Endothelial cell of umbilical vein (primary cell): ENCODE data around the gene CLIC3. TPM values are rescaled to one million over a fixed set of nuclear protein-coding genes. Genes with fewer than 3 reads are reported as not detected.

Experiments
- BruUV-seq: library from RNA; stranded (reverse); fragments of 400-500 nt; replicated peaks from 2 replicates; lab custom pipeline; 2021; lab: Mats Ljungman, UMichigan
- CTCF ChIA-PET: fragments of 300-600, 350-600 bp; sonication (Branson Sonifier 250); formaldehyde crosslinking; loops from one replicate; lab custom pipeline; 2021; ENCODE audit warnings: antibody characterized with exemption, inconsistent platforms; lab: Charles Lee
- POLR2A ChIA-PET: fragments of 300-600, 350-600 bp; sonication (Branson Sonifier 250); formaldehyde crosslinking; loops from one replicate; lab custom pipeline; 2021; ENCODE audit warnings: antibody characterized with exemption, inconsistent platforms; lab: Charles Lee
- DNase-seq: peaks from one replicate; pipeline ENCODE4 v3.0.0-alpha.2; 2011; ENCODE audit warnings: low read depth, low spot score
- FAIRE-seq: peaks from 2 replicates; lab custom pipeline; 2011; peaks lifted over from hg19 to GRCh38; lab: Jason Lieb, UNC
- H2AFZ ChIP-seq: 2 replicates; pipeline ENCODE4 v1.6.0; 2012; ENCODE audit warnings: low read depth, low read length, control low read depth, inconsistent platforms
- H3K27ac ChIP-seq: 2 replicates; pipeline ENCODE4 v1.5.1; 2011; ENCODE audit warnings: low read depth, mild to moderate bottlenecking, control low read depth, low read length, moderate library complexity; ENCODE audit not compliant: insufficient read depth
- H3K27me3 ChIP-seq, 2 experiments: 2 replicates each; pipeline versions ENCODE4 v1.6.0 to v1.6.1; 2011; ENCODE audit warnings: low read length in 2 of 2, mixed read lengths in 1 of 2; ENCODE audit not compliant: control insufficient read depth in 2 of 2, insufficient read depth in 2 of 2
- H3K36me3 ChIP-seq, 2 experiments: 2 replicates in 1 of 2; 3 replicates in 1 of 2; pipeline ENCODE4 v1.5.1; 2011; ENCODE audit warnings: low read length in 2 of 2, mild to moderate bottlenecking in 1 of 2, moderate library complexity in 1 of 2; ENCODE audit not compliant: control insufficient read depth in 2 of 2, insufficient read depth in 2 of 2; ENCODE audit errors: extremely low read depth in 1 of 2
- H3K4me1 ChIP-seq: 3 replicates; pipeline ENCODE4 v1.5.1; 2011; ENCODE audit warnings: mild to moderate bottlenecking, low read length; ENCODE audit not compliant: control insufficient read depth, insufficient read depth; ENCODE audit errors: extremely low read depth
- H3K4me2 ChIP-seq: 2 replicates; pipeline ENCODE4 v1.6.1; 2011; ENCODE audit warnings: low read length, control low read depth, mixed read lengths; ENCODE audit not compliant: insufficient read depth
- H3K4me3 ChIP-seq, 3 experiments: fragments of 200-600 bp in 1 of 3; sonication (generic), shearing (Covaris generic) in 1 of 3; replicated peaks in 1 of 3; 2 replicates each; pipeline ENCODE4 v1.5.1; 2011 to 2016; ENCODE audit warnings: control low read depth in 3 of 3, low read length in 3 of 3, mild to moderate bottlenecking in 2 of 3, inconsistent platforms in 1 of 3, low read depth in 1 of 3, moderate library complexity in 1 of 3; ENCODE audit not compliant: insufficient read depth in 1 of 3
- H3K79me2 ChIP-seq: 2 replicates; pipeline ENCODE4 v1.6.0; 2012; ENCODE audit warnings: low read length, inconsistent platforms; ENCODE audit not compliant: control insufficient read depth, insufficient read depth
- H3K9ac ChIP-seq: replicated peaks from 2 replicates; pipeline ENCODE3; 2011; ENCODE audit warnings: low read length, control low read depth; ENCODE audit not compliant: insufficient read depth; ENCODE audit errors: extremely low read depth
- H3K9me1 ChIP-seq: replicated peaks from 3 replicates; pipeline ENCODE4 v1.6.0; 2011; ENCODE audit warnings: mild to moderate bottlenecking, low read length; ENCODE audit not compliant: control insufficient read depth, insufficient read depth; ENCODE audit errors: extremely low read depth
- H3K9me3 ChIP-seq: replicated peaks from 2 replicates; pipeline ENCODE4 v1.5.1; 2012; ENCODE audit warnings: low read length, inconsistent platforms; ENCODE audit not compliant: control insufficient read depth, insufficient read depth
- H4K20me1 ChIP-seq: replicated peaks from 2 replicates; pipeline ENCODE3; 2011; ENCODE audit warnings: mild to moderate bottlenecking, low read length; ENCODE audit not compliant: control insufficient read depth, insufficient read depth; ENCODE audit errors: extremely low read depth
- CTCF ChIP-seq, 2 donors: IDR thresholded peaks; 1 replicate in 1 of 2; 2 replicates in 1 of 2; pipeline ENCODE4 v1.5.1; 2011; ENCODE audit warnings: low read length in 2 of 2, mild to moderate bottlenecking in 2 of 2, moderate library complexity in 2 of 2, control low read depth in 1 of 2, inconsistent platforms in 1 of 2, low read depth in 1 of 2; ENCODE audit not compliant: insufficient read depth in 1 of 2; ENCODE audit errors: extremely low read depth in 1 of 2
- EZH2 ChIP-seq: IDR thresholded peaks from 2 replicates; pipeline ENCODE4 v1.6.1; 2012; ENCODE audit warnings: borderline replicate concordance, low read depth, mild to moderate bottlenecking, moderate library complexity, low read length, inconsistent platforms; ENCODE audit not compliant: severe bottlenecking
- GATA2 ChIP-seq: IDR thresholded peaks from 2 replicates; pipeline ENCODE4 v1.7.0; 2011; ENCODE audit warnings: low read depth, mild to moderate bottlenecking, moderate library complexity, mixed read lengths, low read length; ENCODE audit not compliant: insufficient read length, insufficient read depth
- MAX ChIP-seq: IDR thresholded peaks from 2 replicates; pipeline ENCODE4 v1.6.1; 2011; ENCODE audit not compliant: insufficient read depth, insufficient read length
- POLR2A ChIP-seq: IDR thresholded peaks from 2 replicates; pipeline ENCODE4 v1.6.1; 2012; ENCODE audit warnings: low read depth, mild to moderate bottlenecking, control low read depth, low read length
- POLR2AphosphoS5 ChIP-seq: IDR thresholded peaks from 2 replicates; pipeline ENCODE4 v1.6.1; 2012; ENCODE audit warnings: low read depth, mild to moderate bottlenecking, control low read depth, low read length, moderate library complexity; ENCODE audit not compliant: insufficient read depth
- dilution Hi-C: fragments of 300-500 bp; cut with MboI; formaldehyde crosslinking; loops from one replicate; pipeline ENCODE4 v1.15.0; 2019; ENCODE audit warnings: low sequenced_read_pairs; ENCODE audit not compliant: extremely low pct_ligation_motif_present
- intact Hi-C: fragments of 100-400 bp; cut with micrococcal nuclease; formaldehyde crosslinking; loops from one replicate; pipeline ENCODE4 v1.10.0; 2022
- polyA plus RNA-seq, 4 experiments: library from polyadenylated mRNA; depleted of rRNA in 3 of 4; stranded (reverse) in 3 of 4; unstranded in 1 of 4; fragments of >200 nt; gene quantifications; 2 replicates each; pipeline versions ENCODE4 v1.2.1 to v1.2.3, GENCODE V29; 2011 to 2012; ENCODE audit warnings: missing spikeins in 1 of 4
- total RNA-seq: library from RNA; stranded (reverse); gene quantifications from 2 replicates; pipeline ENCODE4 v1.2.3, GENCODE V29; 2021

The CLIC3 gene
- total and polyA plus RNA-seq, 2 donors (not counting 3 experiments of a cell fraction or from before 2014, with no cell fraction given): 2.3 TPM; not detected in 1

DNA sequence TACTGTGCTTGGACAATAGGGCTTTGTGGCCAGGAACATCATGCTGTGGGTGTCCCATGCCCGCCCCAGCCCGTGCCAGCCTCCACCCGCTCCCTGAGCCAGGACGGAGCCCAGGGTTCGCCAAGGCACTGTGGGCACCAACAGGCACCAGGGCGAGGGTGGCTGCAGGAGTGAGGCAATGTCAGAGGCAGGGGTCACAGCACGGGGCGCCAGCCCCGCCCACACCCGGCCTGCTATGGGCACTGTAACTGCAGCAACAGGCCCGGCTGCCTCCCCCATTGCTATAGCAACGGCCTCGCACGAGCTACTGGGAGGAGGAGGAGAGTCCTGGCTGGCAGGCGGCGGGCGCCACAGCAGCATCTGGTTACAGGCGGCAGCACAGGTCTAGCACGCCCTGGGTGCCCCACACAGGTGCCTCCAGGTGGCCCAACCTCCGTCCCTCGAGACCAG is 29.2 kb upstream of the CLIC3 start:
- Histone ChIP-seq H4K20me1 (no peaks in the 10 kb centered on the region), H3K36me3 (no peaks in the 10 kb centered on the region), H3K4me1 (peaks cover 12% of the 10 kb centered on the region), H3K9me3 (no peaks in the 10 kb centered on the region), H2AFZ (no peak overlapping the region), H3K9ac (no peak overlapping the region), H3K79me2 (no peaks in the 10 kb centered on the region), H3K4me2 (no peak overlapping the region), H3K4me3 (no peak overlapping the region), H3K9me1 (no peaks in the 10 kb centered on the region), H3K27ac (no peak overlapping the region), H3K27me3 (no peaks in the 10 kb centered on the region)
- ChIA-PET CTCF (interaction anchor here (2.3 kb wide), 1 partner anchor 10 kb away, joined by 17 read pairs; no protein-coding TSS in a partner anchor), POLR2A (no interaction called here)
- dilution Hi-C loops: no loop called here
- no peak for FAIRE-seq
- BruUV-seq: no TSS peak
- no peak for DNase-seq
- intact Hi-C loops: no loop called here
- no peak for TF ChIP-seq GATA2
- no peak for TF ChIP-seq MAX
- no peak for TF ChIP-seq POLR2A
- no peak for TF ChIP-seq POLR2AphosphoS5

GRCh38 chr9:137023583-137023991 is 27.2 kb upstream of the CLIC3 start:
- Histone ChIP-seq H3K36me3 (no peaks in the 10 kb centered on the region), H3K27me3 (no peaks in the 10 kb centered on the region), H3K27ac (no peak overlapping the region), H4K20me1 (no peaks in the 10 kb centered on the region), H3K9me1 (no peaks in the 10 kb centered on the region), H3K4me2 (no peak overlapping the region), H2AFZ (no peak overlapping the region), H3K79me2 (no peaks in the 10 kb centered on the region), H3K4me3 (no peak overlapping the region), H3K9me3 (no peaks in the 10 kb centered on the region), H3K9ac (no peak overlapping the region), H3K4me1 (peaks cover 7% of the 10 kb centered on the region)
- no peak for FAIRE-seq
- POLR2A ChIA-PET: no interaction called here
- no TSS peak for BruUV-seq
- dilution Hi-C loops: no loop called here
- DNase-seq: no peak
- TF ChIP-seq MAX (no peak), EZH2 (no peak), CTCF (IDR thresholded peaks at IDR 0.05; ENCODE audit: extremely low read depth in 1 of 2, insufficient read depth in 1 of 2, low read depth in 1 of 2, low read length in 2 of 2) (no peak), POLR2A (no peak)
- CTCF ChIA-PET: interaction anchor here (1.3 kb wide), 1 partner anchor 12 kb away, joined by 3 read pairs; no protein-coding TSS in a partner anchor
- intact Hi-C loops: no loop called here
